Fibroblast of skin of left biceps (primary cell): ENCODE data around the gene FAM135A.
"Not testable (repeated sequence)": the region's sequence is repeated elsewhere in the genome, so short reads cannot be mapped to it uniquely, and the experiment has no call there.

Experiments
- DNase-seq, 2 experiments: peaks; one replicate each; pipeline ENCODE4 v3.0.0-alpha.2; 2013; ENCODE audit warnings: low read depth in 2 of 2

Gene FAM135A

DNA sequence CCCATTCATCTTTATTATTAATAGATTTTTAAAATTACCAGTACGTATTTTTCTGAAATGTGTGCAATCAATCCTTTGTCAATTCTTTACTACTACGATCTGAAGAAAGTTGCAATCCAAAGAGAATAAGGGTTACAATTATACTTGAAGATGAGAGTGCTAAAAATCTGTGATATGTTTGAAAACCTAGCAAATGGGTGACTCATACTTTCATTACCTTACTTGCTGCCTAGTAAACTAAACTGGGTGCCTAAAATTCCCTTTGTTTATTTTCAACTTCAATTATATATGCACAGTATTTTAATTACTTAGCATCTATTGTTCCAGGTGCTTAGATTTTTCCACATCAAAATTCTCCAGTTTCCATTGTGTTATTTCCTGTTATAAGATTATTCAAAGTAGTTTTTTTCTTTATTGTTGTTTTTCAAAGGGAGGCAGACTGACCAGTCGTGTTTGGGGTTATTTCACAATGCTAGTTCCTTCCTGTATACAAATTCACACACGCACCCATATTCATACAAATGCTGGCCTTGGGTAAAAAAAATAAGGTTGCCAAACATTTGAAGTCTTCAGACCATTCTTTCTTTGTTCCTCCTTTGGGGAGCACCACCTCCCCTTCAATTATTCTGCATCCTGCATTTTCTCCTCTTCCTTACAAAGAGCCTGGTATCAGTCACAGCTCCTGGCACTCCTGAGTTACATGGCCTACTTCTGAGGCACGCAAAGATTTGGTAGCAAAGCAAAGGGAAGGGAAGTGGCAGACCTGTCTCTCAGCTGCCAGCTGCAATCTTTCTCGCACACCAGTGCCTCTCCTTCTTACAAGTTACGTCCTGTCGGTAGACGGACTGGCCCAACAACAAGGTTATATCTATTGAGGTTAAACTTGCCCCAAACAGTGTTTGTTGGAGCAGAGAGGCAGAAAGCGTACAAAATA, 16.2 kb upstream of the FAM135A start:
- DNase-seq = no peak

DNA sequence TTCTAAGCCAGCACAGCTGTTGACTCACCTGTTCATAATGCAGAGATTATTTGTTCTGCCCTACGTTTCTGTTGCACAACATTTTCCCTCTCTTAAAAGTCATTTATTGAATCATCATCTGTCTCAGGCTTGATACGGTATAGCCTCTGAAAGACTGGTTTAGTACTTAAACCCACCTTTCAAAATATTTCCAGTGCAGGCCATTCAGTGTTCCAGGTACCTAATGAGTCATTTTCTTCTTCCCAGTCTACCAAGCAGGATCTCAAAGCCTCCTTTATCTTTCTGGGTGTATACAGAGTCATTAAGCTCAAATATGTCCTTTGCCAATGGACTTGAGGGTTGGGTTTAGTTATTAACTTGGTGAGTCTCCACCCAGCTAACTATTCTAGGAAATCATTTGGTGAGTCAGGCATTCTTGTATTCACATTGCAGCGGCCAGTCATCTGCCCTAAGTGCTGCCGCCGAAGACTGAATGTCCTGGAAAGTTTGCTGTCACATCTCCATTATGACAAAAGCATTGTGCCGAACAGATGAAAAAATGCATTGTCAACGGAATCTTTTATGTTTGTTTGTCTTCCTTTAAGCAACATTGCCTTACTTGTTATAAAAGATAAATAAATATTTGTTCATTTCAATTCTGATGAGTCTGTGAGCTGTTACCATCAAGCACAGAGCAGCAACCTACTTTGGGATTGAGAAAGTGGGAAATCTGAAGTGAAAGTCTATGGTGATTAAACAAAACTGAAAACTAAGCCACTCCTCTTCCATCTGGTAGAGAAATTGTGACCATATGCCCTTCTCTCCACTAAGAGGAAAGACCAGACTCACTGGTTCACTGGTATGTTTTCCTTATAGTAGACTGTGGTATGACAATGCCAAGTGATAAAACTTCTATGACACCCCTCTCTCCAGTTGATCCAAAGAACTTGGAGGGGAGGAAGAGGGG, 14.3 kb upstream of the FAM135A start:
- DNase-seq = no peak

GRCh38 chr6:70404658-70405057, 8.7 kb upstream of the FAM135A start:
- DNase-seq = no peak

DNA sequence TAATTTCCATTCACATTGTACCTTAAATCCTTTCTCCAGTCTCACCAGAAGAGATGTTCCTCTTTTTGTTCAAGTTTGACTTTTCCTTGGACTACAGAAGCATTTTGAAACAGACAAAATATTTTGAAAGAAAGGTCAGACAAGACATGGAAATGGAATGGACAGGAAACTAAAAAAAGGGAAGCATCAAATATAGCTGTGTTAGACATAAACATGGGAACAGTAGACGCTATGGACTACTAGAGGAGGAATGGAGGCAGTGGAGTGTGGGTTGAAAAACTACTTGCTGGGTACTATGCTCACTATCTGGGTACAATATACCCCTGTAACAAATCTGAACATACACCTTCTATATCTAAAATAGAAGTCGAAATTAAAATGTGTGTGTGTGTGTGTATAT, 4.1 kb upstream of the FAM135A start:
- no peak for DNase-seq

- DNase-seq = no peak
Observed at GRCh38 chr6:70411542-70412251, 1.6 kb upstream of the FAM135A start.

- DNase-seq = no peak
Observed at GRCh38 chr6:70412252-70413113, 825 bp upstream of the FAM135A start.

- DNase-seq = no peak
Observed at GRCh38 chr6:70413992-70414494, 735 bp downstream of the FAM135A start.

DNA sequence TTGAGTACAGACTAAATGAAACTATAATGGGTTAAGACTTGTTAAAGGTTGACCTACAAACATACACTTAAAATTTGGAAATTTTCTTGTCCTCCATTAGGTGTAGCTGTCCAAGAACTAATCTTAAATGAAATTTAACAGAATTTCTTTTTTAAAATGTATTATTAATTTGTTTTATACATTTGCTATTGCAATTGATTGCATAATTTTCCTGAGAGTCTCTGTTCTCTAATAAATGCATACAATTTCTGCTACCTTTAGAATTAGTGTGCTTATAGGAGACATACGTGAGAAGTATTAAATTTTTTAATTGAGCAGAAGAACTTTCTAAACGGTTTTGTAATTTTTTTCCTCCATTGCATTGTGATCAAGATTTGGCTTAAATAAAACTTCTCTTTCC, 1.5 kb downstream of the FAM135A start:
- no peak for DNase-seq

DNA sequence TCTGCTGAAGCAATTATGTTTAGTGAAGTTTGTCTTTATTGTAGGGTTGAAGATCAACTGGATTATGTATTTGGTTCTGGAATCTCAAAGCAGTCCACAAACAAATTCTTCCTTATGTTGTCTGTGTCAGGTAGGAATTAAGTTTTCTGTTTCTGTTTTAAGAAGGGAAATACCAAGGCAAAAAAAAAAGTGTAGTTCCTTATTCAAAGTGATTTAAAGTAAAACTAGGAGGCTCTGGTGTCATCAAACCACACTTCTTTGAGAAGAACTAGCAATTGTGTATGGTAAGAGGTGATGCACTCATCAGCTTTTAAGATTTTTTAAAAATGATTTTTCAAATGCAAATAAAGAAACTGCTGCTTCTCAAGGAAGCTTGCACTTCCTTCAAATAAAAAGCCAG, 1.9 kb downstream of the FAM135A start:
- no peak for DNase-seq

DNA sequence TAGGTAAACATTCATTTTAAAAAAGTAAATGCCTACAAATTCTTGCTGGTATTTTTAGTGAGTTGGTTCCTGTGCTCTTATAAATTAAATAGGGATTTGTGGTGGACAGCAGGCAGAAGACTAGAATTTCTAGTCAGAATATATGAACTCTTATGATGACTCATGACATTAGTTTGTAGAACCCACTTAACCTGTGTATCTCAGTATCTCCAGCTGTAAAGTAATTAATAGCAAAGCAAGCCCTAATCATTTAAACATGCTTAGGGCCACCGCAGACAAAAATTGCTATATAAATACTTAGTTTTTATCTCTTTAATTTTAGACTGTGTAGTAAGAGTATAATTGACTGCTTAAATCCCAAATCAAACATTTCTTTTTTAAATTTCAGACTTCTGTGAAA, 2.4 kb downstream of the FAM135A start:
- DNase-seq = no peak

- no peak for DNase-seq
Observed at GRCh38 chr6:70421509-70421908, 8.2 kb downstream of the FAM135A start.

DNA sequence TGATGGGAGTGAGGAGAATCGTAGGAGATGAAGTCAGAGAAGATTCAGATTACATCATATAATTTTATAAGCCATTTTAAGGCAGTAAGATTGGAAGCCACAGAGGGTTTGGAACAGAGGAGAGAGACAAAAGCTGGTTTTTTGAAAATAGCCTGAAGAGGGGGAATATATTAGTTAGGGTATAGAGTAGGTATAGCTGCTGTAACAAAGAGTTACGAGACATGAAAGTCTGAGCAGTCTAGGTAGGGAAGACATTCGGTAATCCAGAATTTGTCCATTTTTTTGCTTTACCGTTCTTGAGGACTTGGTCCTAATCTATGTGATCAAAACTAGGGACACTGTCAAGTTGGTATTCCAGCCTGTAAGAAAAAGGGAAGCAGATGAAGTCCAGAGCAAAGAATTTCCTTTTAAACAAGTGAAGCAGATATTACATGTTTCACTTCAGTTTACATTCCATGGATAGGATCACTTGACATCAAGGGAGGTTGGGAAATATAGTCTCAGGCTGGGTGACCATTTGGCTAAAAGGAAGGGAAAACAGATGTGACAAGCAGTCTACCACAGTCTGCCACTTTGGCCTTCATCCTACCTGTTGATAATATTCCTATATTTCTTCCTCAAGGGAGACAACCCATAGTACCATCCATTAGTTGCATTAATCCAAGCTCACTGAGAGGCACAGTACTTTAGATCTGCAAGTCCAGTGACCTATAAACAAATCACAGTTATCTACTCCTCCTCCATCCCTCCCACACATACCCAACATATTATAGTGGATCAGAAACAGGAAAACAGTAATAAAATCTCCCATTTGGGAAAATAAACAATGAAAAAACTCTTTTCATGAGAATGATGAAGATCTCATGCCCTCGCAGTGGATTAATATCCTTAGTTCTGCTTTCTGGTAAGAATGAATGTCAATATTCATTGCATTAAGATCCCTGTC, 10.2 kb downstream of the FAM135A start:
- no peak for DNase-seq

DNA sequence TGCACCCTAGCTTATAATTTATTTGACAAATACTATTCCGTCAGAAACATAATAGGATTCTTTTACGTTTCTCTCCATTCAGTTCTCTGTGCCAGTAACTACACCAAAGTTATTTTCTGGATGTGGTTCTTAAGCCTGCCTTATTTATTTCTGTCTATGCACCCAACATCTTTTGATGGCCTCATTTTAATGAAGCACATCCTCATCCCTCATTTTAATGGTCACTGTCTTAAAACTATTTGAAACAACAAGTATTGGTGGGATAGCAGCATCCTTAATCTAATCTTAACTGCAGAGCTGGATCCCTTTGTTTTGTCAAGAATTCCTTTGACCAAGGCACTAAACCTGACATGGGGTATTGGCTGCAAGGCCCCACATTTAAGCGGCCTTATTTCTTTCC, 11.0 kb downstream of the FAM135A start:
- DNase-seq = no peak

- DNase-seq = no peak
Observed at GRCh38 chr6:70436320-70436719, 23.0 kb downstream of the FAM135A start.

DNA sequence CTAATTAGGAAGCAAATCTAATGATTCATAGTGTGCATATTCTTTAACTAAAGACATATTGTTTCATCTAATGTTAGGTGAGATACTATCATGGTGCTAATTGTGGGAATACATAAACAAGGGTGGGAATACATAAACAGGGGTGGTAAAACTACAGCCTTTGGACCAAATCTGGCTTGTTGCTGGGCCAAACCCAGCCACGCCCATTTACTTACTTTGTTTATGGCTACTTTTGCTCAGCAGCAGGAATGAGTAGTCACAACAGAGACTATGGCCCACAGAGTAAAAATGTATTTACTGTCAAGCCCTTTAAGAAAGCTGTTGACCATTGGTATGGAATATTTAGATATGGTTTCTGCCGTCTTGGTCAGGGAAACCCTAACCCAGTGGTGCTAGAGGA, 31.7 kb downstream of the FAM135A start:
- no peak for DNase-seq

GRCh38 chr6:70447343-70448070, 34.2 kb downstream of the FAM135A start:
- DNase-seq = not testable (repeated sequence)

- not testable (repeated sequence) for DNase-seq
Observed at GRCh38 chr6:70453899-70454298, 40.6 kb downstream of the FAM135A start.

DNA sequence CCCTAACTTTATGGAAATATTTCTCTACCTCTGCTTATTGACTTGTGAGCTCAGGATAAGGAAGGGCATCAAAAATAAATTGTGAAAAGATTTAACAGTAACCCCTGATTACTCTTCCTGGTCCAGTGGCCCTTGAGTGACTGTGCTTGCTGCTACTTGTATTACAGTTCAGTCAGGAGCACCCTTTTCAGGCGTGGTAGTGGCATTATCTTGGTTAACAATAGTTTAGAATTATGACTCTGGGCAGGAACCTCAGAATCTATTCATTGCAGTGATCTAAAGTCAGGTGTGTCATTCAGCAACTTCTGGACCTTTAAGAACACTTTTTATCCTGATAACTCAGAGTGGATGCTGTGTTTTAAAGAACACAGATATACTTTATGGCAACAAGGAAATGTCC, 43.4 kb downstream of the FAM135A start:
- no peak for DNase-seq

- DNase-seq = no peak
Observed at GRCh38 chr6:70459235-70459634, 45.9 kb downstream of the FAM135A start.
